Upper lobe of right lung (tissue), 1 donor: ENCODE data around the gene PAPOLG. TPM values are rescaled to one million over a fixed set of nuclear protein-coding genes. Genes with fewer than 3 reads are reported as not detected.

ENCODE experiments used
- ATAC-seq: fragments of 200-7000 bp; cut with Tn5 transposase; one replicate; pipeline ENCODE4 v1.9.1; 2020; ENCODE audit warnings: mild to moderate bottlenecking, moderate library complexity
- DNase-seq: peaks from one replicate; pipeline ENCODE4 v3.0.0-alpha.2; 2020
- H3K27ac ChIP-seq: fragments of 200-600 bp; one replicate; pipeline ENCODE4 v1.8.0; 2022
- H3K27me3 ChIP-seq: fragments of 200-600 bp; one replicate; pipeline ENCODE4 v1.8.0; 2022; ENCODE audit warnings: mild to moderate bottlenecking
- H3K36me3 ChIP-seq: fragments of 200-600 bp; one replicate; pipeline ENCODE4 v1.8.0; 2022
- H3K4me1 ChIP-seq: fragments of 200-600 bp; one replicate; pipeline ENCODE4 v1.8.0; 2022
- H3K4me3 ChIP-seq: fragments of 200-600 bp; one replicate; pipeline ENCODE4 v1.8.0; 2022; ENCODE audit warnings: mild to moderate bottlenecking
- H3K9me3 ChIP-seq: fragments of 200-600 bp; one replicate; pipeline ENCODE4 v1.8.0; 2022
- intact Hi-C: fragments of 100-400 bp; cut with DNase I; formaldehyde crosslinking; loops from one replicate; pipeline ENCODE4 v1.11.0; 2022
- total RNA-seq: library from RNA; stranded (reverse); fragmentation: NEBNext Ultra II Directional; extraction: Animal tissue kit (Norgen Biotek cat#: 25700); gene quantifications from one replicate; pipeline ENCODE4 v1.2.1, GENCODE V29; 2021
- TF ChIP-seq, protein P1 (sequence below): fragments of 200-600 bp; IDR thresholded peaks from one replicate; pipeline ENCODE4 v1.8.0; 2022; ENCODE audit warnings: antibody characterized with exemption
- donor health status: DM: no; HTN: yes; CAD: no; lungs with severe emphysema.

The PAPOLG gene
- total RNA-seq, 1 donor from 2014 or later, result 13.3 TPM

DNA sequence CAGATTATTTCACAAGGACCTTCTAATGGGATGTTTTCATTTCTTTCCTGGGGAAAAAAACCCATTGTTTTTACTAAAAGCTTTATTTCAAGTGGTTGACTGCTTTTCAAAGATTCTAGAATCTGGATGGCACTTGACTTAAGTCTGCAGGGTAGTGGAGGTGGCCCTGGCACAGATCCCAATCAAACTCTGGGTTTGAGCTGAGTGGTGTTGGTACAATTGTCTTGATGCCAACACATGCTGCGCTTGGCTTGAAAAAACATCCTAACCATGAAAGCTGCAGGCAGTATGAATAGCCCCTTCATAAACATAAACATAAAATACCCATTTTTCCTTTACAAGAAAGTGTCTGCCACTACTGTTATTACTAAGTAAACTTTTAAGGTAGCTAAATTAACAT lies 3.6 kb downstream of the PAPOLG start:
- Histone ChIP-seq H3K4me1 (peaks cover 14% of the 10 kb centered on the region), H3K36me3 (peaks cover 42% of the 10 kb centered on the region), H3K27me3 (no peaks in the 10 kb centered on the region), H3K4me3 (no peak overlapping the region), H3K9me3 (no peaks in the 10 kb centered on the region), H3K27ac (no peak overlapping the region)
- no peak for ATAC-seq
- TF ChIP-seq, protein P1, sequence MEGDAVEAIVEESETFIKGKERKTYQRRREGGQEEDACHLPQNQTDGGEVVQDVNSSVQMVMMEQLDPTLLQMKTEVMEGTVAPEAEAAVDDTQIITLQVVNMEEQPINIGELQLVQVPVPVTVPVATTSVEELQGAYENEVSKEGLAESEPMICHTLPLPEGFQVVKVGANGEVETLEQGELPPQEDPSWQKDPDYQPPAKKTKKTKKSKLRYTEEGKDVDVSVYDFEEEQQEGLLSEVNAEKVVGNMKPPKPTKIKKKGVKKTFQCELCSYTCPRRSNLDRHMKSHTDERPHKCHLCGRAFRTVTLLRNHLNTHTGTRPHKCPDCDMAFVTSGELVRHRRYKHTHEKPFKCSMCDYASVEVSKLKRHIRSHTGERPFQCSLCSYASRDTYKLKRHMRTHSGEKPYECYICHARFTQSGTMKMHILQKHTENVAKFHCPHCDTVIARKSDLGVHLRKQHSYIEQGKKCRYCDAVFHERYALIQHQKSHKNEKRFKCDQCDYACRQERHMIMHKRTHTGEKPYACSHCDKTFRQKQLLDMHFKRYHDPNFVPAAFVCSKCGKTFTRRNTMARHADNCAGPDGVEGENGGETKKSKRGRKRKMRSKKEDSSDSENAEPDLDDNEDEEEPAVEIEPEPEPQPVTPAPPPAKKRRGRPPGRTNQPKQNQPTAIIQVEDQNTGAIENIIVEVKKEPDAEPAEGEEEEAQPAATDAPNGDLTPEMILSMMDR, result no peak
- intact Hi-C loops, result no loop called here
- DNase-seq, result no peak

DNA sequence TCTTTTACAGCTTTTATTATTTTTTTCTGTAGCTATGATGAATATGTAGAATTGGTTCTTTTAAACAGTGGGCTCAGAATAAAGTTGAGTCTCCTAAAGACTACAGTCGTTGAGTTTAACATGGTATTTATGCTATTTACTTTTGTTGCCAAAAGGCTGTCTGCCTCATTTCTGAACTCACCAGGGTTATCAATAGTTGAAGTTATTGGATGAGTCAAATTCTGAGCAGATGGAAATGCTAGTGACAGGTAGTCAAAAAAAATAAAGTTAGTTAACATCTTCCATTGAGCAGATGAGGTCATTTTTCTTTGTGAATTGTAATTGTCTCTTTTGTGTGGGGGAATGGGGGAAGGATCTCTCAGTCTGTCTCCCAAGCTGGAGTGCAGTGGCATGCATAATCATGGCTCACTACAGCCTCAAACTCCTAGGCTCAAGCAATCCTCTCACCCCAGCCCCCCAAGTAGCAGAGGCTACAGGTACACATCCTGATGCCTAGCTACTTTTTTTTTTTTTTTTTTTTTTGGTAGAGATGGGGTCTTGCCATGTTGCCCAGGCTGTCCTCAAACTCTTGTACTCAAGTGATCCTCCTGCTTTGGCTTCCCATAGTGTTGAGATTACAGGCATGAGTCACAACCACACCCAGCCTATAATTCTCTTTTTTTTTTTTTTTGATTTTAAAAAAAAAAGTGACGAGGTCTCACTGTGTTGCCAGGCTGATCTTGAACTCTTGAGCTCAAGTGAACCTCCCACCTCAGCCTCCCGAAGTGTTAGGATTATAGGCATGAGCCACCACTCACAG lies 8.9 kb downstream of the PAPOLG start:
- no peaks in the 10 kb centered on the region for H3K9me3 ChIP-seq
- ATAC-seq, result no peak

DNA sequence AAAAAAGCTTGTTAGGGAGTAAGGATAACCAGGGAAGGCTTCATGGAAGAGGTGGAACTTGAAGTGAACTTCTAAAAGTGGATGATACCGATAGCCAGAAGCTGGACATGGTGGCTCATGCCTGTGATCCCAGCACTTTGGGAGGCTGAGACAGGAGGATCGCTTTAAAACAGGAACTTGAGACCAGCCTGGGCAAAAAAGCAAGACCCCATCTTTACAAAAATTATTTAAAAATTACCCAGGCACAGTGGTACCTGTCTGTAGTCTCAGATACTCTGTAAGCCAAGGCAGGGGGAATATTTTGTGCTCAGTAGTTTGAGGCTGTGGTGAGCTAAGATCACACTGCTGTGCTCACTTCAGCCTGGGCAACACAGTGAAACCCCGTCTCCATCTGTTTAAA lies 10.2 kb downstream of the PAPOLG start:
- no peak overlapping the region for H3K4me3 ChIP-seq
- H3K9me3 ChIP-seq, result no peaks in the 10 kb centered on the region
- TF ChIP-seq, protein P1, result no peak
- peaks cover 88% of the 10 kb centered on the region for H3K36me3 ChIP-seq
- ATAC-seq, result no peak
- DNase-seq, result no peak
- no peaks in the 10 kb centered on the region for H3K27me3 ChIP-seq
- no peaks in the 10 kb centered on the region for H3K4me1 ChIP-seq
- no peak overlapping the region for H3K27ac ChIP-seq
- intact Hi-C loops, result no loop called here

More for the DNA sequence above, 8.9 kb downstream of the PAPOLG start:
- TF ChIP-seq, protein P1, result no peak
- no peak overlapping the region for H3K27ac ChIP-seq
- H3K4me1 ChIP-seq, result no peaks in the 10 kb centered on the region
- H3K27me3 ChIP-seq, result no peaks in the 10 kb centered on the region
- H3K36me3 ChIP-seq, result peaks cover 88% of the 10 kb centered on the region
- DNase-seq, result no peak
- H3K4me3 ChIP-seq, result no peak overlapping the region
- intact Hi-C loops, result no loop called here

- DNase-seq (no peak), ATAC-seq (no peak)
- no peaks in the 10 kb centered on the region for H3K4me1 ChIP-seq
- intact Hi-C loops, result no loop called here
- TF ChIP-seq, protein P1, result no peak
- no peak overlapping the region for H3K27ac ChIP-seq
- H3K9me3 ChIP-seq, result no peaks in the 10 kb centered on the region
- H3K36me3 ChIP-seq, result peaks cover 99% of the 10 kb centered on the region
- H3K4me3 ChIP-seq, result no peak overlapping the region
- no peaks in the 10 kb centered on the region for H3K27me3 ChIP-seq
These were observed 15.4 kb downstream of the PAPOLG start for GRCh38 chr2:60771508-60771907.

DNA sequence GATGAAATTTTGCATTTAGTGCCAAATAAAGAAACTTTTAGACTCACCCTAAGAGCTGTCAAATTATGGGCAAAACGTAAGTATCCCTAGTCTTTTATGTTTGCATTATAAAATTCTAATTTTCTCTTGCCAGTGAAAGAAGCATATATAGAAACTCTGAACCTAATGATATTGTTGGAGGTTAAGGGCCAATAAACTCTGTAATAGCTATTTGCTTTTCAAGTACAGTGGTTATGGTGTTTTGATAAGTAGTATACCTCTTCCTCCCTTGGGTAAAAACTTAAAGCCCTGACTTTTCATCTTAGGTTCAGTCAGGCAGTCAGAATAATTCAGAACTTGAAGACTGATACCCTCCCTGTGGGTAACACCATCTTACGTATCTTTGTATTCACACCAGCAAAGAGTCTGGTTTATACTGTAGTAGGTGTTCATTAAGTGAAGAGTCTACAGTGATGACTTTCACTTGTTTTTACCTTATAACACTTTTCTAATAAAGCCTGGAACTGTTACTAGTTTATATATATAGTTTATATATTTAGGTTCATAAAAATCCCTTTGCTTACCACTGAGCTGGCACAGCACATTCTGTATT lies 19.1 kb downstream of the PAPOLG start:
- H3K36me3 ChIP-seq, result peaks cover 98% of the 10 kb centered on the region
- intact Hi-C loops, result no loop called here
- no peak for ATAC-seq

More for the DNA sequence above, 19.1 kb downstream of the PAPOLG start:
- Histone ChIP-seq H3K9me3 (no peaks in the 10 kb centered on the region), H3K4me1 (no peaks in the 10 kb centered on the region), H3K4me3 (no peak overlapping the region), H3K27me3 (no peaks in the 10 kb centered on the region), H3K27ac (no peak overlapping the region)
- TF ChIP-seq, protein P1, result no peak
- no peak for DNase-seq
